ENCODE measurements around the gene KCNJ5.

Gene KCNJ5

GRCh38 chr11:128860571-128861361, 30.4 kb upstream of the KCNJ5 start:
- Histone ChIP-seq H3K9ac (ENCODE audit: low read length) (no peak overlapping the region), H3K79me2 (ENCODE audit: insufficient read depth, low read length) (no peaks in the 10 kb centered on the region), H3K36me3 (ENCODE audit: low read length) (no peaks in the 10 kb centered on the region), H2AFZ (ENCODE audit: low read depth, low read length, severe bottlenecking) (no peak overlapping the region), H3K27me3 (ENCODE audit: low read length) (no peaks in the 10 kb centered on the region), H3K4me3 (ENCODE audit: insufficient read depth, low read length, poor library complexity, severe bottlenecking) (no peak overlapping the region), H3F3A (ENCODE audit: insufficient read depth) (no peaks in the 10 kb centered on the region), H3K9me2 (replicated peaks; ENCODE audit: insufficient read depth, low read length) (no peaks in the 10 kb centered on the region), H4K20me1 (ENCODE audit: low read depth, low read length) (no peaks in the 10 kb centered on the region), H3K9me3 (ENCODE audit: insufficient read depth, low read length) (no peaks in the 10 kb centered on the region), H3K27ac (ENCODE audit: low read depth, low read length) (no peak overlapping the region), H3K4me2 (ENCODE audit: low read depth, low read length, poor library complexity, severe bottlenecking) (no peak overlapping the region)
- TF ChIP-seq EZH2phosphoT487 (conservative IDR thresholded peaks at IDR 0.05; ENCODE audit: low read length) (no peak), CTCF (IDR thresholded peaks at IDR 0.05; ENCODE audit: insufficient read depth, low read length, poor library complexity, severe bottlenecking) (no peak)

- Histone ChIP-seq H2AFZ (ENCODE audit: low read depth, low read length, severe bottlenecking) (no peak overlapping the region), H3K4me3 (ENCODE audit: insufficient read depth, low read length, poor library complexity, severe bottlenecking) (no peak overlapping the region), H3F3A (ENCODE audit: insufficient read depth) (no peaks in the 10 kb centered on the region), H3K27me3 (ENCODE audit: low read length) (no peaks in the 10 kb centered on the region), H3K79me2 (ENCODE audit: insufficient read depth, low read length) (no peaks in the 10 kb centered on the region), H3K9me3 (ENCODE audit: insufficient read depth, low read length) (no peaks in the 10 kb centered on the region), H3K9me2 (replicated peaks; ENCODE audit: insufficient read depth, low read length) (no peaks in the 10 kb centered on the region), H3K36me3 (ENCODE audit: low read length) (no peaks in the 10 kb centered on the region), H3K4me2 (ENCODE audit: low read depth, low read length, poor library complexity, severe bottlenecking) (no peak overlapping the region), H3K9ac (ENCODE audit: low read length) (no peak overlapping the region), H3K27ac (ENCODE audit: low read depth, low read length) (no peak overlapping the region), H4K20me1 (ENCODE audit: low read depth, low read length) (no peaks in the 10 kb centered on the region)
- no peak for TF ChIP-seq CTCF (IDR thresholded peaks at IDR 0.05; ENCODE audit: insufficient read depth, low read length, poor library complexity, severe bottlenecking)
- no peak for TF ChIP-seq EZH2phosphoT487 (conservative IDR thresholded peaks at IDR 0.05; ENCODE audit: low read length)
These were observed 28.8 kb upstream of the KCNJ5 start for GRCh38 chr11:128862406-128862805.

GRCh38 chr11:128862908-128863660, 28.1 kb upstream of the KCNJ5 start:
- Histone ChIP-seq H3K36me3 (ENCODE audit: low read length) (no peaks in the 10 kb centered on the region), H3K79me2 (ENCODE audit: insufficient read depth, low read length) (no peaks in the 10 kb centered on the region), H3K9ac (ENCODE audit: low read length) (no peak overlapping the region), H3K9me3 (ENCODE audit: insufficient read depth, low read length) (no peaks in the 10 kb centered on the region), H3F3A (ENCODE audit: insufficient read depth) (no peaks in the 10 kb centered on the region), H3K4me3 (ENCODE audit: insufficient read depth, low read length, poor library complexity, severe bottlenecking) (no peak overlapping the region), H3K9me2 (replicated peaks; ENCODE audit: insufficient read depth, low read length) (no peaks in the 10 kb centered on the region), H3K27me3 (ENCODE audit: low read length) (no peaks in the 10 kb centered on the region), H2AFZ (ENCODE audit: low read depth, low read length, severe bottlenecking) (no peak overlapping the region), H3K27ac (ENCODE audit: low read depth, low read length) (no peak overlapping the region), H3K4me2 (ENCODE audit: low read depth, low read length, poor library complexity, severe bottlenecking) (no peak overlapping the region), H4K20me1 (ENCODE audit: low read depth, low read length) (no peaks in the 10 kb centered on the region)
- TF ChIP-seq EZH2phosphoT487 (conservative IDR thresholded peaks at IDR 0.05; ENCODE audit: low read length), result no peak
- TF ChIP-seq CTCF (IDR thresholded peaks at IDR 0.05; ENCODE audit: insufficient read depth, low read length, poor library complexity, severe bottlenecking), result no peak
